GM10248 (cell line): Measurements from ENCODE around the gene PTRHD1.

Source experiments
- CTCF ChIA-PET: fragments of 300-600 bp; sonication (Branson Sonifier 250); formaldehyde crosslinking; extraction: SDS; loops from one replicate; lab custom pipeline; 2021; ENCODE audit warnings: antibody characterized with exemption; lab: Yijun Ruan, JAX
- POLR2A ChIA-PET: fragments of 350-650 bp; sonication (Branson Sonifier 250); formaldehyde crosslinking; extraction: SDS; loops from one replicate; lab custom pipeline; 2020; ENCODE audit warnings: antibody characterized with exemption; lab: Yijun Ruan, JAX
- DNase-seq: peaks from one replicate; pipeline ENCODE4 v3.0.0; 2012; ENCODE audit errors: extremely low spot score
- CTCF ChIP-seq: IDR thresholded peaks from 2 replicates; pipeline ENCODE4 v1.5.1; 2012; ENCODE audit warnings: mild to moderate bottlenecking, low read depth; ENCODE audit errors: extremely low read depth, missing control alignments, control extremely low read depth

Gene PTRHD1

GRCh38 chr2:24768601-24769000 is 24.6 kb downstream of the PTRHD1 start:
- no peak for TF ChIP-seq CTCF
- DNase-seq: no peak
- ChIA-PET POLR2A (no interaction called here), CTCF (interaction anchor here (0.9 to 2.0 kb wide), 3 partner anchors 10 to 21 kb away, joined by 3 to 7 read pairs (median 4); no protein-coding TSS in a partner anchor)

GRCh38 chr2:24768013-24768412 is 25.2 kb downstream of the PTRHD1 start:
- TF ChIP-seq CTCF: no peak
- ChIA-PET CTCF (no interaction called here), POLR2A (no interaction called here)
- no peak for DNase-seq

GRCh38 chr2:24766609-24767008 is 26.6 kb downstream of the PTRHD1 start:
- CTCF ChIA-PET: interaction anchor here (1.0 to 1.7 kb wide), 2 partner anchors 13 to 357 kb away, joined by 4 read pairs; no protein-coding TSS in a partner anchor

GRCh38 chr2:24763843-24764242 is 29.3 kb downstream of the PTRHD1 start:
- no peak for DNase-seq
- ChIA-PET POLR2A (no interaction called here), CTCF (interaction anchor here (1.0 kb wide), 1 partner anchor 55 kb away, joined by 3 read pairs; no protein-coding TSS in a partner anchor)
- TF ChIP-seq CTCF: no peak

More at GRCh38 chr2:24766609-24767008, 26.6 kb downstream of the PTRHD1 start:
- DNase-seq: no peak
- POLR2A ChIA-PET: no interaction called here
- no peak for TF ChIP-seq CTCF

- CTCF ChIA-PET: interaction anchor here (1.5 kb wide), 1 partner anchor 27 kb away, joined by 3 read pairs; no protein-coding TSS in a partner anchor
- POLR2A ChIA-PET: no interaction called here
- DNase-seq: no peak
- TF ChIP-seq CTCF: no peak
Measured at GRCh38 chr2:24762518-24762917, 30.7 kb downstream of the PTRHD1 start.

- ChIA-PET POLR2A (interaction anchor here (0.6 kb wide), 1 partner anchor 186 kb away, joined by 4 read pairs; no protein-coding TSS in a partner anchor), CTCF (interaction anchor here (1.3 to 1.5 kb wide), 2 partner anchors 18 to 26 kb away, joined by 3 to 5 read pairs; no protein-coding TSS in a partner anchor)
- DNase-seq: no peak
- TF ChIP-seq CTCF: no peak
Measured at GRCh38 chr2:24761866-24762265, 31.3 kb downstream of the PTRHD1 start.
